ENCODE results near the gene RANBP10.

GRCh38 chr16:67825119-67825518, 18.8 kb upstream of the RANBP10 start:
- TF ChIP-seq POLR2A (IDR thresholded peaks at IDR 0.05; ENCODE audit: low read length) (no peak), GATA1 (IDR thresholded peaks at IDR 0.05; ENCODE audit: low read depth, low read length) (no peak)
